Hematopoietic multipotent progenitor cell treated with erythropoietin and hydrocortisone succinate and interleukin-3 and kit ligand, for 4 days (in vitro differentiated cells): ENCODE measurements around the gene ALDH3A1.

ENCODE experiments used
- DNase-seq: peaks from one replicate; pipeline ENCODE4 v3.0.0-alpha.2; 2015

Gene ALDH3A1

DNA sequence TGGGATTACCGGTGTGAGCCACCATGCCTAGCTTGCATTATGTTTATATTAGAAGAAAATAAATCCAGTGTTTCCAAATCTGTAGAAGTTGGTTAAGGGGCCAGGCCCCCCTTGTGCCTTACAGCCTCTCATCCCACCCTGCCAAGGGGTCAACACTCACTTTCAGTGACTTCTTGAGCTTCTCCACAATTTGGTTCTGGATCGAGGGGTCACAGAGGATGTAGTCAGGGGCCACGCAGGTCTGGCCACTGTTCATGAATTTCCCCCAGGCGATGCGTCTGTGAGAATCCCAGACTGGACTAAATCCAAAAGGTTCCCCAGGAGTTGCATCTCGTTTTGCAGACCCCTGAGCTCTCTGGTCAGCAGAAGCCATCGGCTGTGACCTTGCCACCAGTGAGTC is 7.2 kb downstream of the ALDH3A1 start:
- no peak for DNase-seq

GRCh38 chr17:19739241-19740201 is 8.6 kb downstream of the ALDH3A1 start:
- no peak for DNase-seq

DNA sequence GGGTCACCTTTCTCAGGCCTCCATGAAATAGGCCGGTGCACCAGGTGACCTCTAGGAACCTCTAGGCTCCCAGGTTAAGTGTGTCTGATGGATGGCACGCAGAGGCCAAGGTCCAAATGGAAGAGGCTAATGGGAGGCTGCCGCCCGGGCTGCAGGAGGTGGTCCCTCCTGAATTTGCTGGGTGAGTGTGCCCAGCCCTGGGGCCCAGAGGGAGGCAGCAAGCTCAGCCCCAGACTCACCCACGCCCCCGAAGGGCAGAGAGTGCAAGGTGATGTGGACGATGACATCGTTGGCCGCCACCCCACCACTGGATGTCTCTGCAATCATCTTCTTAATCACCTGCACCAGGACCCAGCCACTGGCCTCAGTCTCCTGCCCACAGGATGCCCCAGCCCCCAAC is 9.3 kb downstream of the ALDH3A1 start:
- no peak for DNase-seq

GRCh38 chr17:19738073-19738449 is 10.0 kb downstream of the ALDH3A1 start:
- no peak for DNase-seq

GRCh38 chr17:19737305-19738072 is 10.6 kb downstream of the ALDH3A1 start:
- no peak for DNase-seq

DNA sequence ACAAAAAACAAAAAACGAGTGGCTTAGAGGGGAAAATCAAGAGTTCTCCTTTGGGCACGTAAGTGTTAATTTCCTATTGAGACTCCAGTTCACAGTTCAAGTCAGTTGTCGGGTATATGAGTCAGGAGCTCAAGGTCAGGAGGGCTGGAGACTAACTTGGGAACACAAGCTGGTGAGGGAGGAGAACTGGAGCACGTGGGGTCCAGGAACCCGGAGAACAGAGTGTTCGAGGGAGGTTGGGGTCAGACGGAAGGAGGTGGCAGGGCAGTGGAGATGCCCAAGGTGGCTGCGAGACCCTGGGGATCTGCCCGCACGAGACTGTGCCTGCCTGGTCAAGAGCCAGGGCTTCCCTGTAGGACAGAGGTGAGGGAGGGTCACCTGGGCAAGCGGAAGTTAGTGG is 12.0 kb downstream of the ALDH3A1 start:
- DNase-seq = no peak

- DNase-seq = no peak
These were observed 14.1 kb downstream of the ALDH3A1 start for GRCh38 chr17:19733953-19734526.

- DNase-seq = no peak
These were observed 16.5 kb downstream of the ALDH3A1 start for GRCh38 chr17:19731626-19732025.

- DNase-seq = no peak
These were observed 17.3 kb downstream of the ALDH3A1 start for GRCh38 chr17:19730843-19731242.

GRCh38 chr17:19729900-19730299 is 18.2 kb downstream of the ALDH3A1 start:
- no peak for DNase-seq

DNA sequence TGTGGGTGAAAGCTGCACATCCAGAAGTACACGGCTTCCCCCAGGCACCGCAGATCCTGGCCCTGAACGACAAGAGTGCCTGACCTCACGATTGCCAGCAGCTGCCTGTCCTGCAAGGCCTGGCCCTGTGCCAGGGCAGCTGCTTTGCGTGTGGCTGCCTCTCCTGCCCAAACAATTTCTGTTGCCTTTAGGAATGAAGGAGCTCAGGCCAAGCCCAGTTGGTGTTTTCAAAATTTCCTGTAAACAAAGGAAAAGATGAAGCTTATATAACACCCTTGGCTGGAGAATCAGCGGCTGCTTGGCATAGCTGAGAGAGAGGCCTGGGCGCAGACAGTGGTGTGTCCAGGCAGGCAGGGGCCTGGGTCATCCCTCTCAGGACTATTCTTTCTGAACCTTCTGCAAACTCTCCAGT is 20.0 kb downstream of the ALDH3A1 start:
- peak; percentile 75 for DNase-seq

DNA sequence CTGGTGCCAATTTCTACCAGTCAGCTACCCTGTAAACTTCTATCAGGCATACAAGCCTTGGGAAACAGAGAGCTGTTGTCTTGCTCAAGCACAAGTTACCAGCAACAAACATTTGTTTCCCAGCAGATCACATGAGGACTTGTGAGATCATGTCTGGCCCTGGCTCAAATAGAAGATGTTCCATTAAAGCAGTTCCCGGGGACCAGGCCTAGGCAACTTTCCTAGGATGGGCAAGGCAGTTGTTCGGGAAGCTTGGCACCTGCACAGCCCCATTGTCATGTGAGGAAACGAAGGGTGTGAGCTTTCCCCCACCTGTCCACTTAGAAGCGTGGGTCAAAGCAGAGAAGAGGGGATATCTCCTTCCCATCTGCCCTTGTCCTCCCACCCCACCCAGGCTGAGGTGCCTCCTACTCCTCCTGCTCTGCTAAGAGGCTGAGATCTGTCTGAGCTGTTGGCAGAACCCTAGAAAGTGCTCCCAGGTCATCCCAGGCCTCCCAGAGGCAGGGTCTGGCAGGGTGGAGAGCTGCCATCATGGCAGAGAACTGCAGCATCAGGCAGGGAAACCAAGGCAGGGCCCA is 20.5 kb downstream of the ALDH3A1 start:
- DNase-seq = no peak

DNA sequence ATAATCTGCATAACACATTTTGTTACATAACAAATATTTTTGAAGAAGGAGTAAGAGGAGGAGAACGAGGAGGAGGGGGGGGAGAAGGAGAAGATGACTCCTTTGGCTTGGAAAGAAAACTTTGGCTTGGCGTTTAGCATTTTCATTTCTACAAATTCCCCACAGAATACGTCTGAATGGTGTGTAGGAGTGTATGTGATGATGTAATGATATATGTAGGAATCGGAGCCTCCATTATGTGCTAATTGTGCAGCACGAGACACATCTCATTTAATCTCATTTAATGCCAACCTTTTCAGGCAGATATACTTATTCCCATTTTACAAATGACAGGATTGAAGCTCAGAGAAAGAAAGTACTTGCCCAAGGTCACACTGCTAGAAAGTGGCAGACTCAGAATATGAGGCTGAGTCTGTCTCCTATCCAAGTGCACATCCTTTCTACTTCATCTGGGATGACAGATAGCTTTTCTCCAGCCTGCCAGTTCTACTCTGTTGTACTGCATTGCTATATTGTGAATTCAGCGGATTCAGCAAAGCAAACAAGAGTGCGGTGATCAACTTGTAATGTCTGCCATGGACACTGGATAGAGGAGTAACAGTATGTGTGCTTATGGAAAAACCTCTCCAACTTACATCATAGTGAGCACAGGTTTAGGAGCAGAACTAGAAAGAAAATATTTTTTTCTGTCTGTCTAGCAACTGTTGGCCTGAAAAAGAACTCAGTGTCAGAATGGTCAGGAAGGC is 21.3 kb downstream of the ALDH3A1 start:
- DNase-seq = no peak

- no peak for DNase-seq
These were observed 22.6 kb downstream of the ALDH3A1 start for GRCh38 chr17:19725486-19725885.

- peak; percentile 88 for DNase-seq
These were observed 23.3 kb downstream of the ALDH3A1 start for GRCh38 chr17:19724501-19725420.

DNA sequence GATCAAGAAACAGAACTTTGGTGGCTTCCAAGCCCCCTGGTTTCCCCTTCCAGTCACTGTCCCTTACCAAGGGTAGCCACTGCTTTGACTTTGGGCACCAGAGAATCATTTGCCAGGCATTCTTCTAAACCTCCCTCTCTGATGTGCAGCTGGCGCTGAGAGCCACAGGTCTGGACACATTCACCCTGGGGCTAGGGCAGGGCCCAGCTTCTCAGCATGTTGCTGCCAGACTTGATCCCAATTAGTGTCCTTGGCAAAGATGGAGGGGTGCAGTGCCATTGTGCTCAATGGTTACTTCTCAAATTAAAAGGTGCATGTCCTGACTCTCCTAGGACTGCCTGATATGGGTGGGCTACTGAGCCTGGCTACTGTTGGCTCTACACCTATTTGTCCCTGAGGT is 24.1 kb downstream of the ALDH3A1 start:
- no peak for DNase-seq

DNA sequence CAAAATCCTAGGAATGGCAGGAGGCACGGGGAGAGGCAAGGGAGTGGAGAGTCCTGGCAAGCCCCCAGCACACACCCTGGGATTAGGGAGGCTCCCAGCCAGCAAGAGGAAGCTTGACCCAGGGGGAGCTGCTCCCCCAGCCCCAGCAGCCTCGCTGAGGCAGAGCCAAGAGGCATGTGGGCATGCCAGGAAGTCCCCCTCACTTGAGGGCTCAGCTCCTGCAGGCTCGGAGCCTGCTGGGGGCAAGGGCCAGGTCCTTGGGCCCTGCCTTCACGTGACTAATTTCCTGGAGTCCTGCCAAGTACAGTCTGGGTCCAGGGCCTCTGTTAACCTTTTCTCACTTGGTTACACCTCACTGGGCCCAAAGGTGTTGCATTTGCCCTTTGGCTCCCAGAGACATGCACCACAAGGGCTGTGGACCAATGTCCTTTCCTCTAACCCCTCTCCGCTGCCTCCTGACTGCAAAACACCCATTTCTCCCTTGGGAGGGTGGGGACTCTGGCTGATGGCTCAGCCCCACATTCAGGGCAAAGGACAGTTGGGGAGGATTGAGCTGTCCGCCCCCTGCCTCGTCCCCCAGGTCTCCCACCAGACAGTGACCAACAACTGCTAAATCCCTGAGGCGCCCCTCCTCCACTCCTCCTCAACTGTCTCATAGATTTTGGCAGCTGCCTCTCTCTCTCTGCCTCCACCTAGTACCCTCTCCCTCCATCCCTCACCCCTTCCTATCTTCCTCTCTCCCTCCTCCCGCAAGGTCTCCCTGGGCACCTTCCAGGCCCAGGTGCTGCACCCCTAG is 27.3 kb downstream of the ALDH3A1 start:
- peak; percentile 18 for DNase-seq

- no peak for DNase-seq
These were observed 28.0 kb downstream of the ALDH3A1 start for GRCh38 chr17:19720210-19720475.

DNA sequence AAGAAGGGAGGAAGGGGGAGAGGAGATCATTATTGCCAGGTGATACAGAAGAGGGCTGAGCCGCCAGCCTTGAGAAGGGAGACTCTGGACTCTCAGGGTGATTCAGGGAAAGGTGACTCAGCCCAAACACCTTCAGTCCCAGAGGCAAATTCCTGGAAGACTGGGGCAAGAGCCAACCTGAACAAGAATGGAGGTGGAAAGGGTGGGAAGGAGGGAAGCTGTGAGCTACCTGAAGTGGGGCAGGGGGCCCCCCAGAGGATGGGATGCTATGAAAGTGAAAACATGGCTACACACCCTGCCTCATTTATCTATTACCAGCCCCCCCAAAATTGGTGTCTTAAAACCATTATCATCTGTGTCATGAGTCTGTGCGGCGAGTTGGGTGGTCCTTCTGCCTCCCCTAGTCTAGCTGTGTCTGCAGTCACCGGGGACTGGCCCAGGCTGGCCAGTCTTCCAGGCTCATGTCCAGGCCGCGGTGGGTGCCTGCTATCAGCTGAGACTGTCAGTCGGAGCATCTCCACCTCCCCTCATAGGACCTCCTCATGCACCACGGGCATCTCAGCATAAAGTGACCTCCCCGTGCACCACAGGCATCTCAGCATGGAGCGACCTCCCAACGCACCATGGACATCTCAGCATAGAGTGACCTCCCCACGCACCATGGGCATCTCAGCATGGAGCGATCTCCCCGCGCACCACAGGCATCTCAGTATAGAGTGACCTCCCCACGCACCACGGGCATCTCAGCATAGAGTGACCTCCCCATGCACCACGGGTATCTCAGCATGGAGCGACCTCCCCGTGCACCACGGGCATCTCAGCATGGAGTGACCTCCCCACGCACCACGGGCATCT is 28.5 kb downstream of the ALDH3A1 start:
- no peak for DNase-seq
